ENCODE data around the gene SIL1. TPM values are rescaled to one million over a fixed set of nuclear protein-coding genes. Genes with fewer than 3 reads are reported as not detected.

The SIL1 gene
- total and polyA plus RNA-seq, 10 donors, result 23.4 to 42.3 (median 32.6) TPM

- no peak overlapping the region for H3K4me3 ChIP-seq
- no peaks in the 10 kb centered on the region for H3K27me3 ChIP-seq (replicated peaks in 1 of 7)
- intact Hi-C loops (cut with DNase I; ENCODE audit: low total_unique reads), result no loop called here
- H3K9me3 ChIP-seq, result no peaks in the 10 kb centered on the region
- TF ChIP-seq POLR2A (IDR thresholded peaks at IDR 0.05), result no peak
- no peak for TF ChIP-seq POLR2AphosphoS5 (IDR thresholded peaks at IDR 0.05)
- no peak for TF ChIP-seq CTCF (IDR thresholded peaks at IDR 0.05 in 8 of 11, conservative IDR thresholded peaks at IDR 0.05 in 3 of 11)
- DNase-seq, result no peak
- H3K27ac ChIP-seq, result no peak overlapping the region
- H3K36me3 ChIP-seq, result peaks cover 0 to 64% (median 4%) of the 10 kb centered on the region in 6 donors
- peaks cover 0 to 5% (median 0%) of the 10 kb centered on the region in 6 donors for H3K4me1 ChIP-seq
These were observed 286.7 kb downstream of the SIL1 start for GRCh38 chr5:138911441-138911840.

GRCh38 chr5:138910546-138911185, 287.5 kb downstream of the SIL1 start:
- intact Hi-C loops (cut with DNase I; ENCODE audit: low total_unique reads), result no loop called here
- H3K4me1 ChIP-seq, result peaks cover 0 to 5% (median 0%) of the 10 kb centered on the region in 6 donors
- H3K27me3 ChIP-seq (replicated peaks in 1 of 7), result no peaks in the 10 kb centered on the region
- 82 to 87% (median 85%) methylated on average over 7 of the region's 7 CpGs for WGBS, 5 donors
- TF ChIP-seq POLR2A (IDR thresholded peaks at IDR 0.05), result no peak
- no peak for TF ChIP-seq CTCF (IDR thresholded peaks at IDR 0.05 in 8 of 11, conservative IDR thresholded peaks at IDR 0.05 in 3 of 11)
- TF ChIP-seq POLR2AphosphoS5 (IDR thresholded peaks at IDR 0.05), result no peak
- H3K36me3 ChIP-seq, result peaks cover 0 to 71% (median 6%) of the 10 kb centered on the region in 6 donors
- H3K9me3 ChIP-seq, result no peaks in the 10 kb centered on the region
- no peak overlapping the region for H3K4me3 ChIP-seq
- H3K27ac ChIP-seq, result no peak overlapping the region
- no peak for DNase-seq

DNA sequence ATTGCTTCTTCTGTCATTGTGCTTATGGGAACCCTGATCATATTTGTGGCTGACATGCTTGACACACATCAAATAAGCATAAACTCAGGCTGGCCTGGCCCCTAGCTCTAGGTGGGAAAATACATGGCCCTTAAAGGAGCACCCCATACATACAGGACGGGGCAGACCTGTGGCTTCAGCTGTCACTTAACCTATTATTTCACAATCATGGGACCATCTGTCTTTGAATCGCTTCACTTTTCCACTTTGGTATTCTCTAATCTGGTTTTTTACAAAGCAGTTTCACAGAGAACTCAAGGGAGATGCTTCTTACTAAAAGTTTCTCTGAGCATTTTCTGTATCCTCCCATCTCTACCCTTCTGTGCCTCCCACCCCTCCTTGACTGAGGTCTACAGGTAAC, 288.4 kb downstream of the SIL1 start:
- no peak for DNase-seq
- Histone ChIP-seq H3K4me1 (peaks cover 0 to 5% (median 0%) of the 10 kb centered on the region in 6 donors), H3K27ac (no peak overlapping the region), H3K27me3 (replicated peaks in 1 of 7) (no peaks in the 10 kb centered on the region), H3K9me3 (no peaks in the 10 kb centered on the region), H3K4me3 (no peak overlapping the region), H3K36me3 (peaks cover 0 to 74% (median 14%) of the 10 kb centered on the region in 6 donors)
- WGBS, 5 donors, result 79 to 96% (median 89%) methylated on average over 2 of the region's 2 CpGs
- no peak for TF ChIP-seq POLR2A (IDR thresholded peaks at IDR 0.05)
- no peak for TF ChIP-seq CTCF (IDR thresholded peaks at IDR 0.05 in 8 of 11, conservative IDR thresholded peaks at IDR 0.05 in 3 of 11)
- no peak for TF ChIP-seq POLR2AphosphoS5 (IDR thresholded peaks at IDR 0.05)
- intact Hi-C loops (cut with DNase I; ENCODE audit: low total_unique reads), result no loop called here

GRCh38 chr5:138905541-138905940, 292.6 kb downstream of the SIL1 start:
- H3K36me3 ChIP-seq, result peaks cover 0 to 86% (median 15%) of the 10 kb centered on the region in 6 donors
- TF ChIP-seq POLR2A (IDR thresholded peaks at IDR 0.05) (no peak), CTCF (IDR thresholded peaks at IDR 0.05 in 8 of 11, conservative IDR thresholded peaks at IDR 0.05 in 3 of 11) (no peak), POLR2AphosphoS5 (IDR thresholded peaks at IDR 0.05) (no peak)
- 94 to 100% (median 97%) methylated on average over 1 of the region's 1 CpG for WGBS, 5 donors

More at GRCh38 chr5:138905541-138905940, 292.6 kb downstream of the SIL1 start:
- H3K4me3 ChIP-seq, result no peak overlapping the region
- H3K9me3 ChIP-seq, result no peaks in the 10 kb centered on the region
- no peak for DNase-seq
- H3K27me3 ChIP-seq (replicated peaks in 1 of 7), result no peaks in the 10 kb centered on the region
- intact Hi-C loops (cut with DNase I; ENCODE audit: low total_unique reads), result no loop called here
- H3K27ac ChIP-seq, result no peak overlapping the region
- H3K4me1 ChIP-seq, result peaks cover 0 to 22% (median 0%) of the 10 kb centered on the region in 6 donors

All from spleen (tissue), 11 donors.